ENCODE results near the gene MCU.
"Not testable (repeated sequence)": the region's sequence is repeated elsewhere in the genome, so short reads cannot be mapped to it uniquely, and the experiment has no call there.

Gene MCU

DNA sequence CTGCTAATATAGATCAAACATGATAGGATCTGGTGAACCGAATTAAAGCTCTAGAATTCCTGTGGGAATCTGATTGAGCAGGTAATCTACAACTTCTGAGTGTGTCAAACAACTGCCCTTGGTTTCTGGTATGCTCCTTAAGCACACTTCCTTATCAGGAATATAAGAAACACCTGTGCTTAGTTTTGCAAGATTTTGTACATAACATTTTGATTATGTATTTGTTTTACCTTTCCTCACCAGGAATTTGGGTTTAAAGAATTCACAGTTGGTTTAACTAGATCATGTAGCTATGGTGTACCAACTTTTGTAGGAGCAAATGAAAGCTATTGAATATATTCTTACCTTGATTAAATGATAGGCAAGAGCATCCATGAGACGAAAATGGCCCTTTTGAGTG, 40.6 kb downstream of the MCU start:
- DNase-seq, result no peak

DNA sequence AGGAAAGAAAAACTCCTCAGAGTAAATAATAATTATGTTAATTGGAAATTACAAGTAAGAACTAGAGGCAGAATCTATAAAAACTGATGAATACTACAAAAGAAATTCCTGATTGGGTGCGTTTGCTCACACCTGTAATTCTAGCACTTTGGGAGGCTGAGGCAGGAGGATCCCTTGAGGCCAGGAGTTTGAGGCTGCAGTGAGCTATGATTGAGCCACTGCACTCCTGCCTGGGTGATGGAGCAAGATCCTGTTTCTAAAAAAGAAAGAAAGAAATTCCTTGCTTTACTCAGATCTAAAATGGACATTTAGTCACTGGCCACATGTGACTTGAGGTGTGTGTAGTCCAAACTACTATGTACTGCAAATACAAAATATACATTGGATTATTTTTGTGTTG, 42.0 kb downstream of the MCU start:
- no peak for DNase-seq

DNA sequence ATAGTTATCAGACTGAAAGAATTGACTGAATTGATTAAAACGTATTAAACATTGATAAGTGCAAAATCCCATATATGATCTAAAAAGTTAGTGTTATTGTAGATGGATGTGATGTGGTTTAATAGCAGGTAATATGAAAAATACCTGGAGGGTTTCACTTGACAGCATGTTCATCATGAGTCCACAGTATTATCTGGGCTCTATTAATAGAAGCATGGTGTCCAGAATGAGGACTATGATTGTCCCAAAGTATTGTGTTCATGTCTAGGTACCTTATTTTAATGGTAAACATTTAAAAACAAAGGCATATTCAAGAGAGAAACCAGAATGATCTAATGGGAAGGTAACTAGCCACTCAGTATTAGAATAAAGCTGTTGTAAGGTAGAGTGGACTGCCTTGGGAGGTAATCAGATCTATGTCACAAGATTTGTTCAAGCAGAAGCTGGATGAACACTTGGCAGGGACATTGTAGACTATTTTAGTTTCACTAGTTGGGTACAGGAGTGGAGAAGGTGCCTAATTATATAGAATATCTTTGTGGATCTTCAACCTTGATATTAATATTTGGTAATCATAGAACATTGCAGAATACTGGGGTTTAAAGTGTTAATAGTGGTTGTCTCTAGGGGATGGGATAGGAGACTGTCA, 43.5 kb downstream of the MCU start:
- no peak for DNase-seq

DNA sequence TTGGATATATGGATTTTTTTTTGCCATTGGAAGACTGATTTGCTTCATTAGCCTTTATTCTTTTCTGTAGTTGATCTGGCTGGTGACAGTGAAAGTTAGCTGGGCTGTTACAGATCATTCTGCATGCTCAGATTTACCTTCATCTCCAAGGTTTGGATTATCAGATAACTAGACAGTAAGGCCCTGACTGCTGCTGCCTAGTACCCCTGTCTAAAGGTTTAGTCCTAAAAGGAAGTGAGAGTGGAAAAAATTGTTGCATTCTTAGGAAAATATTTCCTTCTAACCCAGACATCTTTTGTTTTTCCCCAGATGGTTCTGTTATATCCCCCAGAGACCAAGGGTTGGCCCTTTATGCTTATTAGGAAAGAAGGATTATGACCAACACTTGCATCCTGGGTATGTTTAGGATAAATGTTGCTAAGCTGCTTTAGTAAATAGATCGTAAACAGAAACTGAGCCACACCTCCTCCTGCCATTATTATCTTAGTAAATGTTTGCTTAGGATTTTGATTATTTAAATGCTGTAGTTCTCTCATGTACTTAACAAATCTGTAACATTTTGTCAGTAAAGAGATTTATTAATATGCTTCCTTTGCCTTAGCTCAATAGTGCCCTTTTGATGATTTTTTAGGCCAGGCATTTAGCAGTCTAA, 44.4 kb downstream of the MCU start:
- no peak for DNase-seq

DNA sequence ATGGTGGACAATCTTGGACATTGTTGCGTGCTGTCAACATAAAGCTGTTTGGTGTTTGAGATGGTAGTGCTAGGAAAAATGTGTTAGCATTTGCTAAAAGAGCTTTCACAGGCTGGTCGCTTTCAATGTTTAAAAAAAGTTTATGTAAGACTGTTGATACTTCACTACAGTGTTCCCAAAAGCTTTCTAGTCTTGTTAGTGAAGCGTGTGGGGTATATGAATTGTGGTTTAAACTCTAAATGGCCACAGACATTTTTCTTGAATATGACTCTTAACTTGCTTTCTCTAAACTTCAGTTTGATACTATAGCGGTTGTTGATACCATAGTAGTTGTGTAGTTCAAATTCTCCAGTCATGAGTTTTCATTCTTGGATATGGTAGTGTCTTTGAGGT, 44.9 kb downstream of the MCU start:
- DNase-seq, result no peak

DNA sequence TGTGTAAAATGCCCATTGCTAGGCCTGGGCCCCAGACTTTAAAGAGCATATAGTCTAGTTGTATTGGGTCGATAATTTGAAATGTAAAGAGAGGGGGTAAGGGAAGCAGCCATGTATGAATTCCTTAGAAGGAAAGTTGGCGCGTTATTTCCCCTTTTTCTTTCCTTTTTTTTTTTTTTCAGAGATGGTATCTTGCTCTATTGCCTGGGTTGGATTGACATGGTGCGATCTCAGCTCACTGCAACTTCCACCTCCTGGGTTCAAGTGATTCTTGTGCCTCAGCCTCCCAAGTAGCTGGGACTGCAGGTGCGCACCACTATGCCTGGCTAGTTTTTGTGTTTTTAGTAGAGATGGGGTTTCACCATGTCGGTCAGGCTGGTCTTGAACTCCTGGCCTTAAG, 45.4 kb downstream of the MCU start:
- DNase-seq, result not testable (repeated sequence)

DNA sequence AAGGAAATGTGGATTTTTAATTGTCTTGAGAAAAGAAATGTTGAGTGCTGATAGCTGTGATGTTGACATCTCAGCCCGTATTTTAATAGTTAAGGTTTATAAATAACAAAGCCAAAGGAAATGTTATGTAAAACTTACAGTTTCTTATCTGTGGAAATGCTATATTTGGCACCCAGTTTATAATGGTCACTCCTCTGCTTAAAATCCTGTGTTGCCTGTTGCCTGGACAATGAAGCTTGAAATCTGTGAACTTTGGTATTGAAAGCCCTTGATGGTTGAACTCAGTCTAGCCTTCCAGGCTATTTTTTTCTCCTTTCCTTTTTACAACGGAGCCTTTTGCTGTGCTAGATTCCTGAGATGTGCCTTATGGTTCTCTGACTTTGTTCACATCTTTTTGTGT, 46.5 kb downstream of the MCU start:
- no peak for DNase-seq

DNA sequence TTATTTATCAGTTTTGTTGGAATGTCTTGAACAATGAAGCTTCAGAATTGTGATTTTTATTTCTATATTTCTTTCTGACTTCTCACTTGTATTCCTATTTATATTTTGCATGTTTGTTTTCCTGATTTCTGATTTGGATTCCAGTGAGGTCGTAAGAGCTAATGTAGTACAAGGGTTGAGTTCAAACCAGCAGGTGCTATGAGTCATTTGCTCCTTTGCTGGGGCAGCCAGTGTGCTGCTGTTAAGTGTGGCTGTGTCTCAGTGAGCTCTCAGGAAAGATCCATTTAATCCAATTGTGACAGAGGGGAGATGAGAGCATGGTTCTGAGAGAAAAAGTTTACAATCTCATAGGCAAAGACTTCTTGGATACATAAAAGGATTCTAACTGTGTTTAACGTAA, 48.6 kb downstream of the MCU start:
- DNase-seq, result no peak

DNA sequence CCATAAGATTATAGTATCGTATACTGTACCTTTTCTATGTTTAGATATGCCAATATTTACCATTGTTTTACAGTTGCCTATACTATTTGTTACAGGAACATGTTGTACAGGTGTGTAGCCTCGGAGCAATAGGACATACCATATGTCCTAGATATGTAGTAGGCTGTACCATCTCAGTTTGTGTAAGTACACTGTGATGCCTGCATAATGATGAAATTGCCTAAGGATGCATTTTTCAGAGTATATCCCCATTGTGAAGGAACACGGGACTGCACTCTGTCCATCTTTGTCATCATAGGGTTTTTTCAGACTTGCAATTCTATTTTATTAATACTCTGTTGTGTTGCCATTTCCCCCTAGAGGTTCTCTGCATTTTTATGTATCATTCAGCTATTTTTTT, 50.1 kb downstream of the MCU start:
- DNase-seq, result no peak

DNA sequence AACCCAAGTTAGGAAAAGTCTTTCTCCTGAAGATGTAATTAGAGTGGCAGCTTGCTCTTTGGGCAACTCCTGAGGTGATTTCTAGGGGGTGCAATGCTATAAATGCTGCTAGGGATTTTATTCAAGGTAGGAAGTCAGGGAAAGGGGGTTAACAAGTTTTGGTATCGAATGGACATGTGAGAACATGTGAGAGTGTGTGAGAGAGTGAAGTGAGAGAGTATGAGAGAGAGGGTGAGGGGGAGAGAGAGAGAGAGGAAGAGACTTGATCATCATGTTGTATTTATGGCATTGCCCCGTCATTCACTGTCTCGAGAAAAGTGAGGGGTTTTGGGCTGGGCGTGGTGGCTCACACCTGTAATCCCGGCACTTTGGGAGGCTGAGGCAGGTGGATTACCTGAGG, 50.9 kb downstream of the MCU start:
- no peak for DNase-seq

DNA sequence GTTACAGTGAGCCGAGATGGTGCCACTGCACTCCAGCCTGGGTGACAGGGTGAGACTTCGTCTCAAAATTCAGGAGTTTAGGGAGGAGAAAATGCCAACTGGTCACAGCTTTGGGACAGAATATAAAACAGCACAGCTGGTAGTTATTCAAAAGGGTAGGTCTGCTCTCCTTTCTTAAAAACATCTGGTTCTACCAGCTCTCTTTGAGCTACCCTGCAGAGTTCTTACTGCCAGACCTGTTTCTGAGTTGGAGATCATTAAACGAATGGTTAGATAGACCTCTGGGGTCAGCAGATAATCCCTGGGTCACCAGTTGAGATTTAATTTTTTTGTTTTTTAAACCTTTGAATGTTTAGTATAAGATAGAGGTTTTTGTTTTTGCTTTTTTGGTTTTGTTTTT, 52.6 kb downstream of the MCU start:
- DNase-seq, result no peak

DNA sequence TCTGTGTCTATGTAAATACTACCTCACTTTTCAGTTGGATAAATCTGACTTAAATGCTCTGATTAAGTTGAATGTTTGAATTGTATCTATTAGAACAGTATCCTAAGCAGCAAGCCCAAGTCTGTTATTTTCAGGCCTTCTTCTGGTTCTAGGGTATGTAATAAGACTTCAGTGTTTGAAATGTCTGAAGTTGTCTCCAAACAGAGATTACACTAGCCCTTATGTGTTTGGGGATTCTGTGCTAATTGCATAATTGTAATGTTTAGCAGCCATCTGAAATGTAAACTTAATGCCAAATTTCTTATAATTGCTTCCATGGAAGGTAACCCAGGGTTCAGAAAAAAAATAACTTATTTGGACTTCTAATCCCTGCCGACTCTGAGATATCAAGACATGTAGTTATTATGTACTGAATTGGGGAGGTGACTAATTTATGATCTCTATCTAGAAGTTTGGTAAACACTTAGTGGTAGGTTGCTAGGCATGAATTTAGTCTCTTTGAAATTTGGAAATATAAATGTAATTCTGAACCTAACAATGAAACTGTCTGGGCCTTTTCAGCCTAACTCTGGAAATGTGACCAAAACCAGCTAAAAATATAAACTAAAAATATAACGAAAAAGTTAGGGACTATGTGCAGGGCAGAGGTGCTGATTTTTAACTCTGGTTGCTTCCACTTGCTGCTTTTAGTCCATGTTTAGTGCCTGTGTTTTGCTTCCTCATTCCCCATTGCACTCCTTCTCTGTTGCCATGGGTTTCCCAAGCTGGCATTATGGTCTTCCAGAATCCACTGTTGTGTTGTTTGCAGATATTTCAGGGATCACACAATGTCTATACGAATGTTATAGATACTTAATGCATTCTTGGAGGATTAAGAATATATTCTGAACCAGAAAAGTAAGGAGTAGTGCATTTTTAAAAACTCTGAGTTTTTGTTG, 54.8 kb downstream of the MCU start:
- no peak for DNase-seq

DNA sequence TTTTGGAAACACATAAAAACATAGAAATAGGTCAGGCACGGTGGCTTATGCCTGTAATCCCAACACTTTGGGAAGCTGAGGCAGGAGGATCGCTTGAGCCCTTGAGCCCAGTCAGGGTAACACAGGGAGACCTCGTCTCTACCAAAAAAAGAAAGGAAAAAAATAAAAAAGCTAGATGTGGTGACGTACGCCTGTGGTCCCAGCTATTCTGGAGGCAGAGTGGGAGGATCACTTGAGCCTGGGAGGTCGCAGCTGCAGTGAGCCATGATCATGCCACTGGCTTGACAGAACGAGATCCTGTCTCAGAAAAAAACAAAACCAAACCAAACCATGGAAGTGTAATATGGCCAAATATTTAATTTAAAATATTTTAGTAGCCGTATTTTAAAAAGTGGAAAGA, 55.6 kb downstream of the MCU start:
- DNase-seq, result no peak

DNA sequence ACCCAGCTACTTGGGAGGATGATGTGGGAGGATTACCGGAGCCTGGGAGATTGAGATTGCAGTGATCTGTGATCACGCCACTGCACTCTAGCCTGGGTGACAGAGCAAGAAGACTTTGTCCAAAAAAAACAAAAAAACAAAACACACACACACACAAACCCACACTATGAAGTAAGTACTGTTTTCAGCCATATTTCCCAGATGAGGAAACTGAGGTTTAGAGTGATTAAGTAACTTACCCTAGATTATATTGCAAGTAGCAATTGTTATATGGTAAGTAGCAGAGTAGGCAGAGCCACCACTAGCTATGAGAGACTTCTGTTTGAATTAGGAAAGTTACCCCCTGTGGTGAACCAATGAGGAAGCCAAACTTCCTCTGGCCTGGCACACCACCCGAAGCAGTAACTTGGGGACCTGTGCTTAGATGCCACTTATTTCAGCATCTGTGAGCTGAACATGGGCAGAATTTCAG, 61.9 kb downstream of the MCU start:
- no peak for DNase-seq

DNA sequence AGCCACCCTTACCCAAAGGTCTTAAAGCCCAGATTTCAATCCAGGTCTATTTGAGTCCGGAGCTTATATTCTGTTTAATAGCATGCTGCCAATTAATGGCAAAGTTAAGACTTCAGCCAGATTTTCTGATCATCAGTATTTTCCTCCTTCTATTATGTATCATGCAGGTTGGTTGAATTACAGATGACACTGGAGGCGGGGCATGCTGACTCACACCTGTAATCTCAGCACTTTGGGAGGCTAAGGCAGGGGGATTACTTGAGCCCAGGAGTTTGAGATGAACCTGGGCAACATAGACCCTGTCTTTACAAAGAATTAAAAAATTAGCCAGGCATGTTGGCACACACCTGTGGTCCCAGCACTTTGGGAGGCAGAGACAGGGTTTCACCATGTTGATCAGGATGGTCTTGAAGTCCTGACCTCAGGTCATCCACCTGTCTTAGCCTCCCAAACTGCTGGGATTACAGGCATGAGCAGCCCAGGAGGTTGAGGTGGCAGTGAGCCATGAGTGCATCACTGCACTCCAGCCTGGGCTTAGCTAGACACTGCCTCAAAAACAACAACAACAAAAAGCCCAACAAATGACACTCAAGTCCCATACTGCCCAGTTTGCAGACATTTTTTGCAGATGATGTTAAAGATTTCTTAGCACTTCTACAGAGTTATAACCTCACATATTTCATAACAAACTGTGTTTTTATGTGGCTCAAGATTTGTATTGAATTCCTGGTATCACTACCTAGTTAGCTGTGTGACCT, 62.5 kb downstream of the MCU start:
- DNase-seq, result no peak

DNA sequence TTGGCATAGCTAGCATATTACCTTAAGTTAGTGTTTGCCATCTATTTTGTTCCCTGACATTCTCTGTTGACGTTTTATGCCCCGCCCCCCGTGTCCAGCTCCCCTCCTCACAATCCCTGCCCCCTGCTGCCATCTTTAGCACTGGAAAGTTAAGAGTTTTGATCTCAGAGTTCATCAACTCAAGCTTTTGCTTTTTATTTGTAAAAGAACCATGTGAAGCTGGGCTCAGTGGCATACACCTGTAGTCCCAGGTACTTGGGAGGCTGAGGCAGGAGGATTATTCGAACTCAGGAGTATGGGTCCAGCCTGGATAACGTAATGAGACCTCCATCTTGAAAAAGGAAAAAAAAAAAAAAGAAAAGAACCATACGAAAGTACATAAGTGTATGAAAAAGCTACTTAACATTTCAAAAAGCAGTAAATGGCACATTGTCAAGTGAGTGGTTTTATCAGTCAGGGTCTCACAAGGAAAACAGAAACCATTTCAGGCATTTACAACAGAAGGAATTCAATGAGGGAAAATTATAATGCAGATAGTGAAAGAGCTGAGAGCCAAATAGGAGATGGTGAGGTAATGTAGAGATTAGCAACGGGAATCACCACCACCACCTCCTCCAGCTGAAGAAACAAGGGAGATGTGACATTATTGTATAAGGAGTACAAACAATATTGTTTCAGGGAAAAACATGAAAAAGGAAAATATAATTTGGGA, 64.9 kb downstream of the MCU start:
- DNase-seq, result no peak

DNA sequence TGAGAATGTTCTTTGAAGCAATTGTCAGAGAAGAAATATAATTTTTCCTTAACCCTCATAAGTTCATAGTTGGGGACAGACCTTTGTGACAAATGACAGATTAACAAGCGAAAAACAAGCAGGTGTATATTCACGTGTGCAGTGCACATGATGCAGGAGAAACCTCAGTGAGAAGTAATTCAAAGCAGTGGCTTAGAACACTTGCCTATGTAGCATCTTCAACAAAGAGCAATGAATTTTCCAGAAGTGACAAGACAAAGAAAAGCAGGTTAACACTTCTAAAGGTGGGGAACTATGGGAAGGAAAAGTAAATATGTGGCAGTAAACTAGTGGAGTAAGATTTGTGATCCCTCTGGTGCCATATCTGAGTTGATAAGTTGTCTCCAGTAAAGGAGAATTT, 65.8 kb downstream of the MCU start:
- no peak for DNase-seq

DNA sequence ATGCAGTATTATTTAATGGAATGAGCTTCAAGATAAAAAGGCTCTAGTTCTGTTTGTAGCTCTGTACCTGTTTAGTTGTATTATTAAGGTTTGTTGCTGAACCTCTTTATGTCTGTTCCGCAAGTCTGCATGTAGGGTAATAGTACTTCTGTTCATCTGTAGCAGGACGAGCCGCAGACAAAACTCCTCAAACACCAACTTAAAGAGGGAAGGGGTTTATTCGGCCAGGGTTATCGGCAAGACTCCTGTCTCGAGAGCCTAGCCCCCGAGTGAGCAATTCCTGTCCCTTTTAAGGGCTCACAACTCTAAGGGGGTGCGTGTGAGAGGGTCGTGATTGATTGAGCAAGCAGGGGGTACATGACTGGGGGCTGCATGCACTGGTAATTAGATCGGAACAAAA, 67.0 kb downstream of the MCU start:
- DNase-seq, result not testable (repeated sequence)

DNA sequence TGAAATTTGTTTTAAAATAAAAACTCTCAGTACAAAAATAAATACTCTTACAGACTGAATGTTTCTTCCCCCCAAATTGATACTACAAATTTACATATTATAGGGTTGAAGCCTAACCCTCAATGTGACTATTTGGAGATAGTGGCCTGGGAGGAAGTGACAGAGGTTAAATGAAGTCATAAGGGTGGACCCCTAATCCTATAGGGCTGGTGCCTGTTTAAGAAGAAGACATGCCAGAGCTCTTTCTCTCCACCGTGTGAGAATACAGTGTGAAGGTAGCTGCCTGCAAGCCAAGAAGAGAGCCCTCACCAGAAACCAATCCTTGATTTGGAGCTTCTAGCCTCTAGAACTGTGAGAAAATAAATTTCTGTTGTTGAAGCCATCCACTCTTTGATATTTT, 67.6 kb downstream of the MCU start:
- DNase-seq, result no peak

DNA sequence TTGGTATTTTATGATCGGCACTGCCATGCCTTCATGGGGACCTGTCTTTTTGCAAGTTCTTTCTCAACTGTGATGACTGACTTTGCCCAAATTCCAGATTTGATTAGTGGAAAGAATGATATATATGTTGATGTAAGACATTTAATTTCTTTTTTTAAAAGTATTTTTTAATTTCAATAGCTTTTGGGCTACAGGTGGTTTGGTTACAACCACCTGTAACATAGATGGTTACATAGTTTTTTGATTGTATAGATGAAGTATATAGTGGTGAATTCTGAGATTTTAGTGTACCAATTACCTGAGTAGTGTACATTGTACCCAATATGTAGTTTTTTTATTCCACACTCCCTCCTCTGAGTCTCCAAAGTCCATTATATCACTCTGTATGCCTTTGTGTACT, 69.6 kb downstream of the MCU start:
- no peak for DNase-seq

DNA sequence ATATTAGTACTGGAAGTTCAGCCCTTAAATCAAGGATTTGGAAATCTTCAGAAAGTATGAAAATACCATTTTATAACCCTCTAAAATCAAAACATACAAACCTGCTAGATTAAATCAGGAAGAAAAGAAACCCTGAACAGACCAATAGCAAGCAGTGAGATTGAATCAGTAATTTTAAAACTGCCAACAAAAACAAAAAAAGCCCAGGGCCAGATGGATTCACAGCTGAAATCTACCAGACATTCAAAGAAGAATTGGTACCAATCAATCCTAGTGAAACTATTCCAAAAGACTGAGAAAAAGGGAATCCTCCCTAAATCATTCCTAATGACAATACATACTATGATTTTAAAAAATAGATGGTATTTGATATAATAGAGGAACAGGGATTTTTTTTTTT, 70.1 kb downstream of the MCU start:
- no peak for DNase-seq

DNA sequence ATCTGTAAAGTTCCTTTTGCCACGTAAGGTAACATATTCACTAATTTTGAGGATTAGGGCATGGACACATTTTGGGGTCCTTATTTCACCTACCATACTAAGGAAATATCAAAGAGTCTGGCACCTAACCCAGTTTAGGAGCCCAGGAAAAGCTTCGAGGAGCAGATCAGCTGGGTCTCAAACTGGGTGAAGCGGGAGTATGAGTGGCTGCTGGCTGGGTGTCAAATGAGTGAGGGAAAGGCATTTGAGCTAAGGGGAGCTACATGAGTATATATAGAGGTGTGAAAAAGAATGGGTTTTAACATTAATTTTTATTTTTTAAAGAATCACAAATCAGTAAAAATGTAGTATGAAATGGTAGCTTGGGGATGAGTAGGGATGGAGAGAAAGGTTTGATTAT, 71.3 kb downstream of the MCU start:
- DNase-seq, result no peak

DNA sequence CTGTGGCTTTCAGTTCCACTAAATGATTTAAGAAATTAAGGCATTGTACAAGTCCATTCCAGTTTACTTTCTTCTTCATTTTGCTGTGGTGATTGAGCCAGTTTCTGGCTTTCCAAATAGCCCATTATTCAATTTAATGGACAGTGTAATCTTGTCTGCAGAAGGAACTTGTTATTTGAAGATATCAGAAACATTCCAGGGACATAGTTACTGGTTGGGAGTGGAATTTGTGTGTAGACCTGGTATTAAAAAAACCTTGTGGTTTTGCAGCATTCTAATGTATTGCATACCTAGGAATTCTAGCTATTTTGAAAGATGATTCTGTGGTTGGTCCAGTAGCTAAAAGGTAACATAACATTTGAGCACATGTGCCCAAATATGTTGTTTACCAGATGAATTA, 72.2 kb downstream of the MCU start:
- no peak for DNase-seq

Measured in cortex of kidney (tissue), 1 donor.